HG02798 (cell line): ENCODE results near the gene CFI.

Experiments
- ATAC-seq: cut with Tn5 transposase; IDR thresholded peaks from one replicate; pipeline ENCODE4 v1.9.1; 2021; ENCODE audit warnings: mild to moderate bottlenecking; ENCODE audit not compliant: unreplicated experiment, poor library complexity

Gene CFI

DNA sequence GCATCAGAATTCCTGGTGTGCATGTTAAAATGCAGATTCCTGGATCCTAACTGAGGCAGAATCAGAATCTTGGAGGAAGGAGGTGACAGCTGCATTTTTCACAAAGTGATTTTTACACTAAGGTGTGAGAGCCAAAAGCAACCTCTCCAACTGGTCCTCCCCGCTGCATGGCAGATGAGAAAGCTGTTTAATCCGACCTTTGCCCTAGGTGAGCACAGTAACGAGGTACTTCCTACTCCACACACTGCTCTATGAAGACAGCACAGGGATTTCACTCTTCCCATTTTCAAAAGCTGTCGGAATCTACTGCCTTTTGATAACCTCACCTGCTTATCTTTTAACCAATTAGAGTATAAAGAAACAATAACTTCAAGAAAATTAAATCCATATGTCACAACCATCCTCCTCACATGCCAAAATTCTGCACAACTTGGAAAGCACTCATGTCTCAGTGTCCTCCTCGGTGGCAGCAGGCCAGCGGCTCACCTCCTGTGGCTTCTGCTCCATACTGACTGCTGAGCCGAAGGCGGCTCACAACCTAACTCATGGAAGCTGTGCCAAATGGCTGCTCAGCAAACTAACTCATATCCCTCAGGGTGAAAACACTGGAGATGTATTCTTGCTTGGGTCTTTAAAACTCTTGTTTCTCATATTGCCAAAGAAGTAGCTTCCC lies 102.1 kb downstream of the CFI start:
- ATAC-seq: no peak

DNA sequence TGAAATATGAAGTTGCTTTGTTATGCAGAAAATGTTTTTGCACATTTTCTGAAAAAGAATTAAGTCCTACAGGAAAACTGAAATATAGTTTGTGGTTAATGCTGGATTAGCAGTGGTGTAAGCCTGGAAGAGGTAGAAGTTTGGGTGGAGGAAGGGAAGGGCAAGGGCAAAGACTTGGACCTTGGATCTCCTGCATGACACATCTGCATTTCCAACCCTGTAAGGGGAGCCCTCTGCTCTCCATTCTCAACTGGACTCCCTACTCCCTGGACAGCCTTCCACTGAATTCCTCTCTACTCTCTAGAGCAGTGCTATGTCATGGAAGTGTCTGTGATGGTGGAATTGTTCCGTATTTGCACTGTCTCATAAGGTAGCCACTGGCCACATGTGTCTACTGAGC lies 103.1 kb downstream of the CFI start:
- no peak for ATAC-seq

DNA sequence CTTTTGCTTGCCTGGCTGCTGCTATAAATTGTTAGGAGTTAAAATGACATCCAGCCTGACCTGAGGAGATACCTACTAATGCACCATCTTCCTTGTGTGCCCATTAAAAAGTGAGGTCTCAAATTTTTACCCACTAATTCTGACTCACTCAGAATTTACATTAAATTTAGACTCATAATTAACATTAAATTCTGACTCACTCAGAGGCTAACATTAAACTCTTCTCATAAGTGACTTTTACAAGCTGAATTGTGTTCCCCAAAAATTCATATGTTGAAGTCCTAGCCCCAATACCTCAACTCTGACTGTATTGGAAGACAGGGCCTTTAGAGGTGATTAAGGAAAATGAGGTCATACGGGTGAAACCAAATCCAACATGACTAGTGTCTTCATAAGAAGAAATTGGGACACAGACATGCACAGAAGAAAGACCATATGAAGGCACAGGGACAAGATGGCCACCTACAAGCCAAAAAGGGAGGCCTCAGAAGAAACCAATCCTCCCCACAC lies 110.3 kb downstream of the CFI start:
- ATAC-seq: no peak
